A549 (cell line): ENCODE results near the gene TNS3.

ENCODE experiments used
- CHD2 ChIP-seq: fragments of 150-350 bp; IDR thresholded peaks from 2 replicates; pipeline ENCODE4 v1.6.1; 2014; ENCODE audit warnings: low read length; ENCODE audit not compliant: partially characterized antibody
- EP300 ChIP-seq, 2 experiments: fragments of >200 bp; sonication (Bioruptor Twin); formaldehyde crosslinking; IDR thresholded peaks; 2 replicates in 1 of 2; 3 replicates in 1 of 2; pipeline ENCODE4 v1.6.1; 2016 to 2017
- RAD21 ChIP-seq, 2 experiments: fragments of >200 bp in 1 of 2; sonication (Bioruptor Twin) in 1 of 2; formaldehyde crosslinking in 1 of 2; IDR thresholded peaks in 1 of 2; conservative IDR thresholded peaks in 1 of 2; 2 replicates in 1 of 2; 3 replicates in 1 of 2; pipeline ENCODE4 v1.6.1; 2012 to 2018; ENCODE audit warnings: inconsistent platforms in 1 of 2
- TF ChIP-seq, protein P1 (sequence below): fragments of >200 bp; sonication (Bioruptor Twin); formaldehyde crosslinking; IDR thresholded peaks from 3 replicates; pipeline ENCODE4 v1.5.1; 2016

GRCh38 chr7:47383696-47384445 is 198.0 kb downstream of the TNS3 start:
- TF ChIP-seq RAD21 (conservative IDR thresholded peaks at IDR 0.05 in 1 of 2, IDR thresholded peaks at IDR 0.05 in 1 of 2) (no peak), EP300 (IDR thresholded peaks at IDR 0.05) (no peak), CHD2 (no peak)
- TF ChIP-seq, protein P1, sequence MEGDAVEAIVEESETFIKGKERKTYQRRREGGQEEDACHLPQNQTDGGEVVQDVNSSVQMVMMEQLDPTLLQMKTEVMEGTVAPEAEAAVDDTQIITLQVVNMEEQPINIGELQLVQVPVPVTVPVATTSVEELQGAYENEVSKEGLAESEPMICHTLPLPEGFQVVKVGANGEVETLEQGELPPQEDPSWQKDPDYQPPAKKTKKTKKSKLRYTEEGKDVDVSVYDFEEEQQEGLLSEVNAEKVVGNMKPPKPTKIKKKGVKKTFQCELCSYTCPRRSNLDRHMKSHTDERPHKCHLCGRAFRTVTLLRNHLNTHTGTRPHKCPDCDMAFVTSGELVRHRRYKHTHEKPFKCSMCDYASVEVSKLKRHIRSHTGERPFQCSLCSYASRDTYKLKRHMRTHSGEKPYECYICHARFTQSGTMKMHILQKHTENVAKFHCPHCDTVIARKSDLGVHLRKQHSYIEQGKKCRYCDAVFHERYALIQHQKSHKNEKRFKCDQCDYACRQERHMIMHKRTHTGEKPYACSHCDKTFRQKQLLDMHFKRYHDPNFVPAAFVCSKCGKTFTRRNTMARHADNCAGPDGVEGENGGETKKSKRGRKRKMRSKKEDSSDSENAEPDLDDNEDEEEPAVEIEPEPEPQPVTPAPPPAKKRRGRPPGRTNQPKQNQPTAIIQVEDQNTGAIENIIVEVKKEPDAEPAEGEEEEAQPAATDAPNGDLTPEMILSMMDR = no peak
